Prostate gland (tissue), 2 donors: ENCODE data around the gene PPP1R12C. TPM values are rescaled to one million over a fixed set of nuclear protein-coding genes. Genes with fewer than 3 reads are reported as not detected.

ENCODE experiments used
- DNase-seq: peaks from one replicate; pipeline ENCODE4 v3.0.0-alpha.2; 2019; ENCODE audit warnings: low spot score
- H3K27ac ChIP-seq, 2 donors: fragments of 200-600 bp; sonication (generic); 2 replicates each; pipeline ENCODE4 v1.5.1; 2017 to 2019
- H3K27me3 ChIP-seq: fragments of 200-600 bp; sonication (generic); replicated peaks from 2 replicates; pipeline ENCODE4 v1.5.1; 2019; ENCODE audit not compliant: insufficient read depth
- H3K36me3 ChIP-seq, 2 donors: fragments of 200-600 bp; sonication (generic); 1 replicate in 1 of 2; 2 replicates in 1 of 2; pipeline versions ENCODE4 v1.5.1 to v1.8.1; 2017 to 2019
- H3K4me1 ChIP-seq: fragments of 200-600 bp; sonication (generic); replicated peaks from 2 replicates; pipeline ENCODE4 v1.5.1; 2019
- H3K4me3 ChIP-seq, 2 donors: fragments of 200-600 bp; sonication (generic); 2 replicates each; pipeline ENCODE4 v1.5.1; 2017 to 2019
- H3K9me3 ChIP-seq: fragments of 200-600 bp; sonication (generic); 2 replicates; pipeline ENCODE4 v1.5.1; 2017
- POLR2A ChIP-seq: fragments of 450-650 bp; IDR thresholded peaks from one replicate; pipeline ENCODE4 v1.6.1; 2016; ENCODE audit warnings: antibody characterized with exemption, mild to moderate bottlenecking
- POLR2AphosphoS5 ChIP-seq: sonication (generic); formaldehyde crosslinking; IDR thresholded peaks from one replicate; pipeline ENCODE4 v1.6.1; 2017; ENCODE audit warnings: antibody characterized with exemption
- WGBS: methylation state at CpG from one replicate; pipeline ENCODE4 v1.1.5; 2018; 5-methylcytosine and 5-hydroxymethylcytosine counted together
- intact Hi-C: fragments of 100-400 bp; cut with DNase I; formaldehyde crosslinking; loops from one replicate; pipeline ENCODE4 v1.14.2; 2022
- total RNA-seq, 2 donors: library from RNA; depleted of rRNA; stranded (reverse); fragments of >200 nt; gene quantifications; one replicate each; pipeline ENCODE4 v1.1.0, GENCODE V29; 2016
- TF ChIP-seq, protein P1 (sequence below), 4 experiments: fragments of 200-600 bp in 2 of 4; fragments of 450-650 bp in 2 of 4; sonication (generic) in 2 of 4; IDR thresholded peaks; 1 replicate in 3 of 4; 2 replicates in 1 of 4; pipeline ENCODE4 v1.5.1; 2016 to 2019; ENCODE audit warnings: antibody characterized with exemption in 4 of 4, mild to moderate bottlenecking in 2 of 4, moderate library complexity in 2 of 4

Gene PPP1R12C
- total RNA-seq, 2 donors from 2014 or later: 67.8 to 164 TPM

DNA sequence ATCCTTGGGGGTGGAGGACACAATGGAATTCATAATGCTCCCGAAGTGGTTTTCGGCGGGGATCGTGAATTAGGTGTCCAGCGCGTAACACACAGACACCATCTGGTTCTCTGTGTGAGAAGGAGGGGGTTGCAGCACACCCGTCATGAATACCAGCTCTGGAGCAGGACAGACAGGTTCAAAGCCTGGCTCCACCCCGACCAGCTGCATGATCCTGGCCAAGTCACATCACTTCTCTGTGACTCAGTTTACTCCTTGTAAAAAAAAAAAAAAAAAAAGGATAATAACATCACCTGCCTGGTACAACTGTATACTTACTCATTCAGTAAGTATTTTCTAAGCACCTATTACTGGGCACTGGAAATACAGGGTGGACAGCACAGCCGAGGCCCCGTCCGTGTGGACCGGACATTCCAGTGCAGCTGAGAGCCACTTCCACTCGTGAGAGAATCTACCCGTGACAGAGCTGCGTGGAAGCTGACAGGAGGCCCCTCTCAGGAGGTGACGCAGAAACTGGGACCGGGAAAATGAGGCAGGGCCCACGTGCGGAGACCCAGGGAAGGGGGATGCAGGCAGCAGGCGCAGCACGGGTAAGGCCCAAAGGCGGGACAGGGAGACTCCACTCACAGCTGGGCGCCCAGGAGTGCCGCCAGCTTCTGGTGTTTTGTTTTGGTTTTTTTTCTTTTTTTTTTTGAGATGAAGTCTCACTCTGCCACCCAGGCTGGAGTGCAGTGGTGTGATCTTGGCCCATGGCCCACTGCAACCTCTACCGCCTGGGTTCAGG is 66.5 kb downstream of the PPP1R12C start:
- TF ChIP-seq POLR2A (no peak), POLR2AphosphoS5 (no peak)
- TF ChIP-seq, protein P1, sequence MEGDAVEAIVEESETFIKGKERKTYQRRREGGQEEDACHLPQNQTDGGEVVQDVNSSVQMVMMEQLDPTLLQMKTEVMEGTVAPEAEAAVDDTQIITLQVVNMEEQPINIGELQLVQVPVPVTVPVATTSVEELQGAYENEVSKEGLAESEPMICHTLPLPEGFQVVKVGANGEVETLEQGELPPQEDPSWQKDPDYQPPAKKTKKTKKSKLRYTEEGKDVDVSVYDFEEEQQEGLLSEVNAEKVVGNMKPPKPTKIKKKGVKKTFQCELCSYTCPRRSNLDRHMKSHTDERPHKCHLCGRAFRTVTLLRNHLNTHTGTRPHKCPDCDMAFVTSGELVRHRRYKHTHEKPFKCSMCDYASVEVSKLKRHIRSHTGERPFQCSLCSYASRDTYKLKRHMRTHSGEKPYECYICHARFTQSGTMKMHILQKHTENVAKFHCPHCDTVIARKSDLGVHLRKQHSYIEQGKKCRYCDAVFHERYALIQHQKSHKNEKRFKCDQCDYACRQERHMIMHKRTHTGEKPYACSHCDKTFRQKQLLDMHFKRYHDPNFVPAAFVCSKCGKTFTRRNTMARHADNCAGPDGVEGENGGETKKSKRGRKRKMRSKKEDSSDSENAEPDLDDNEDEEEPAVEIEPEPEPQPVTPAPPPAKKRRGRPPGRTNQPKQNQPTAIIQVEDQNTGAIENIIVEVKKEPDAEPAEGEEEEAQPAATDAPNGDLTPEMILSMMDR (IDR thresholded peaks at IDR 0.05): no peak
- Histone ChIP-seq H3K36me3 (peaks cover 13 to 17% of the 10 kb centered on the region in 2 donors), H3K9me3 (no peaks in the 10 kb centered on the region)

DNA sequence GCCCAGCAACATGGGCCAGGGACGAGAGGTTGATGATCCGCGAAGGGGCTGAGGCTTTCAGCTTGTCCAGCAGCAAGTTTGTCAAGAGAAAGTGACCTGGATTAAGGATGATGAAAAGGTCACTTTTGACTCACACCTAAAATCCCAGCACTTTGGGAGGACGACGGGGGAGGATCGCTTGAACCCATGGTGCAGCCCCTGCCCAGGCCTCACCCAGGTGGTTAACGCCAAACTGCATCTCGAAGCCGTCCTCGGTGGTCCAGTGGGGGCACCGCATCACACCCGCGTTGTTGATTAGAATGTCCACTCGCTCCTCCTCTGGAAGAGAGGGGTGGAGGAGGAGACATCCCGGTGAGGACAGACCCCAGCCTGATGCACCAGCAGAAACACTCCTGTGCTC is 69.0 kb downstream of the PPP1R12C start:
- TF ChIP-seq POLR2AphosphoS5: no peak
- TF ChIP-seq POLR2A: no peak
- TF ChIP-seq, protein P1 (IDR thresholded peaks at IDR 0.05): no peak
- H3K4me1 ChIP-seq: no peaks in the 10 kb centered on the region
- no peaks in the 10 kb centered on the region for H3K9me3 ChIP-seq
- H3K27ac ChIP-seq: no peak overlapping the region
- peaks cover 13 to 32% of the 10 kb centered on the region in 2 donors for H3K36me3 ChIP-seq
- intact Hi-C loops: no loop called here
- 95% methylated on average over 15 of the region's 15 CpGs for WGBS
- H3K27me3 ChIP-seq: no peaks in the 10 kb centered on the region
- no peak for DNase-seq
- no peak overlapping the region for H3K4me3 ChIP-seq

More for the DNA sequence above, 66.5 kb downstream of the PPP1R12C start:
- DNase-seq: no peak
- no peak overlapping the region for H3K4me3 ChIP-seq
- no peaks in the 10 kb centered on the region for H3K27me3 ChIP-seq
- 95% methylated on average over 25 of the region's 25 CpGs for WGBS
- no peak overlapping the region for H3K27ac ChIP-seq
- intact Hi-C loops: no loop called here
- H3K4me1 ChIP-seq: no peaks in the 10 kb centered on the region

DNA sequence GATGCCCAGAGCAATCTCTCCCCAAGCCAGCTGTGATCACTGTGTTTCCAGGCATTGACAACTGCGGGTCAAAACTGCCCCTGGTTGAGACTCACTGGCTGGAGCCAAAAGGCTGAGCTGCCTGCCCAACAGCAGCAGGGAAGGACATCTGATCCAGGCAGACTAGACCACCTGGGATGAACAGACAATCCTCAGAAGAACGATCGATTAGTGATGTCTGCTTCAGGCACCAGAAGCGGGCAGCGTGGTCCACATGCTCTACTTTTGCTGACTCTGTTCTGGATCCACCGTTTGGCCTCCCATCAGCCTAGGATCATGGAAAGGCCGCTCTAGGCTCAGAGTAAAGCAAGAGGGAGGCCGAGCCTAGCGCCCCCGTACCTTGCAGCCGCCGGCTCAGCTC is 69.5 kb downstream of the PPP1R12C start:
- peaks cover 13 to 32% of the 10 kb centered on the region in 2 donors for H3K36me3 ChIP-seq
- WGBS: 96% methylated on average over 12 of the region's 12 CpGs
- intact Hi-C loops: no loop called here

DNA sequence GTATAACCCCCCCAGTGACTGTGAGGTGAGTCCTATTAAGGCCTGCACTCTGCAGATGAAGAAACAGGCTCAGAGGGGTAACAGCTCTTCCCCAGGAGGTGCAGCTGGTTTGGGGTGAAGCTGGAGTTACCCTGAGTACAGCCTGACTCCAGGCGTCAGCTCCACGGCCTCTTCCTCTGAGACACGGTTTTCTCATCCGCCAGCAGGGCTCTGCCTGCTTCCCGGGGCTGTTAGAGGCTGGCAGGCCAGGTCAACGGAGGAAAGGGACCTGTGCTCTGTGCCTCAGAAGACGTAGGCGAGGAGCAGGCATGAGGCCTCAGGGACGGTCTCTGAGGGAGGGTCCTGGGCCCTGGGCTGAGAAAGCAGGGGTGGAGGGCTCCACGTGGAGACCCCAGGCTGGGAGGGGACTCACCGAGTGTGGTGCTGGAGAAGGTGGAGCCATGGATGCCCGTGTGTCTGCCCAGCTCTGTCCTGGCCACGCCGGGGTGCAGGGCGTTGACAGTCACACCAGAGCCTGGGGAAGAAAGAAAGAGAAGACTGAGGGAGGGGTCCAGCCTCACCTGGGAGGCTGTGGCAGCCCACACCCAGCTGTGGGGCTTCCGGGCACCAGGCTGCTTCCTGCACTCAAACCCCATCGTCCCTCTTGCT is 70.3 kb downstream of the PPP1R12C start:
- 93% methylated on average over 17 of the region's 17 CpGs for WGBS
- Histone ChIP-seq H3K36me3 (peaks cover 13 to 32% of the 10 kb centered on the region in 2 donors), H3K27ac (no peak overlapping the region), H3K4me1 (no peaks in the 10 kb centered on the region), H3K9me3 (no peaks in the 10 kb centered on the region), H3K27me3 (no peaks in the 10 kb centered on the region), H3K4me3 (no peak overlapping the region)
- intact Hi-C loops: no loop called here
- no peak for DNase-seq
- TF ChIP-seq POLR2A: no peak
- no peak for TF ChIP-seq POLR2AphosphoS5
- TF ChIP-seq, protein P1 (IDR thresholded peaks at IDR 0.05): no peak

More for the DNA sequence above, 69.5 kb downstream of the PPP1R12C start:
- TF ChIP-seq POLR2A (no peak), POLR2AphosphoS5 (no peak)
- TF ChIP-seq, protein P1 (IDR thresholded peaks at IDR 0.05): no peak
- no peaks in the 10 kb centered on the region for H3K27me3 ChIP-seq
- H3K9me3 ChIP-seq: no peaks in the 10 kb centered on the region
- no peak overlapping the region for H3K4me3 ChIP-seq
- H3K27ac ChIP-seq: no peak overlapping the region
- no peak for DNase-seq
- H3K4me1 ChIP-seq: no peaks in the 10 kb centered on the region
